HL-60/S4 treated with phorbol 12-myristate 13-acetate at 8.2 ng/mL for 4 days and 3 days (cell line): ENCODE results near the gene AKT2.

Source experiments
- in situ Hi-C: fragments of 300-500 bp; cut with MboI; formaldehyde crosslinking; loops from 2 replicates; pipeline ENCODE4 v1.15.0; 2022; ENCODE audit warnings: low sequenced_read_pairs

AKT2 gene

DNA sequence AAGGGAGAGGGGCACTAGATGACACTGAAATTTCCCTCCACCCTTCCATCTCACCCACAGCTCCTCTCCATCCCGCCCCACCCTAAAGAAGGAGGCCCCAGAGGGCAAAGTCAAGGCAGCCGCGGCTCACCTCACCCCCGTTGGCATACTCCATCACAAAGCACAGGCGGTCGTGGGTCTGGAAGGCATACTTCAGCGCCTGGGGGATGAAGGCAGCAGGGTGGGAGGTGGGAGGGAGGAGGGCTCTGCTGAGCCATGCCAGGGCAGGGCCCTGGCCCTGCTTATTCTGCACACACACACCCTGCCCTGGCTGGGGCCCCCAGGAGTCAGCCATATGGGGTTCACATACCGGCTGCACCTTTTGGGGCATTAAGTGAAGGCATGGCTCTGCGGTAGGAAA lies 46.4 kb downstream of the AKT2 start:
- in situ Hi-C loops: no loop called here

DNA sequence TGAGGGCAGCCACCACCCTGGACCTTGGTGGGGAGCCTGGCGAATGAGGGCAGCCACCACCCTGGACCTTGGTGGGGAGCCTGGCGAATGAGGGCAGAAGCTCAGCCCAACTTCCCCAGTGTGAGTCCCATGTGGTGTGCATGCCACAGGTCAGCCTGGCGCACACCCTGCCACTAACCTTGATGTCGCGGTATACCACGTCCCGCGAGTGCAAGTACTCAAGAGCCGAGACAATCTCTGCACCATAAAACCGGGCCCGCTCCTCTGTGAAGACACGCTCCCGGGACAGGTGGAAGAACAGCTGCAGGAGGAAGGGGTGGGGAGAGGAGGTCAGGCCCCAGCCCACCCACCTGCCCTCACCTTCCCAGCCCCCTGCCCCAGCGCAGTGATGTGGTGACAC lies 47.4 kb downstream of the AKT2 start:
- in situ Hi-C loops: no loop called here

DNA sequence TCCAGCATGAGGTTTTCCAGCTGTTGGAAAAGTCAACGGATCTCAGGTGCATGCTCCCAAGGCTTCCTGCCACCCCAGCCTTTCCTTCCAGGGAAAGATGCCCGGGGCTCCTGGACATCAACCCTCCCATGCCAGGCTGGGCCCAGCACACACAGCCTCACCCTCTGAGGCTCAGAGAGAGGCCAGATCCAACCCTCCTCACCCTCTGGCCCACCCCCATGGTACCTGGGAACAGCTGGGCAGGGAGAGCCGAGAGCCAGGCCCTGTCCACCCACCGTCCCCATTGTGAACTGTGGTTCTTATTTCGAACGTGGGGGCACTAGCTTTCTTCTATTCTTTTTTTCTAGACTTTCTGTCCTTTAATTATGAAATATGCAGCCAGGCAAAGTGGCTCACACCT lies 48.8 kb downstream of the AKT2 start:
- in situ Hi-C loops: no loop called here

DNA sequence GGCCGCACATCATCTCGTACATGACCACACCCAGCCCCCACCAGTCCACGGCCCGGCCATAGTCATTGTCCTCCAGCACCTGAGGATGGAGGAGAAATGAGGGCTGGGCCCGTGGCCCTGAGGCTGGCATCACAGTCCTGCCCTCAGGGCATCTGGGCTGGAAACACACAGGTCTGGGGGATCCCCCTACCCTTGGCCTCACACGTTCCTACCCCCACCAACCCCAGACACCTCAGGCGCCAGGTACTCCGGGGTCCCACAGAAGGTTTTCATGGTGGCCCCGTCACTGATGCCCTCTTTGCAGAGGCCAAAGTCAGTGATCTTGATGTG lies 49.2 kb downstream of the AKT2 start:
- in situ Hi-C loops: no loop called here

DNA sequence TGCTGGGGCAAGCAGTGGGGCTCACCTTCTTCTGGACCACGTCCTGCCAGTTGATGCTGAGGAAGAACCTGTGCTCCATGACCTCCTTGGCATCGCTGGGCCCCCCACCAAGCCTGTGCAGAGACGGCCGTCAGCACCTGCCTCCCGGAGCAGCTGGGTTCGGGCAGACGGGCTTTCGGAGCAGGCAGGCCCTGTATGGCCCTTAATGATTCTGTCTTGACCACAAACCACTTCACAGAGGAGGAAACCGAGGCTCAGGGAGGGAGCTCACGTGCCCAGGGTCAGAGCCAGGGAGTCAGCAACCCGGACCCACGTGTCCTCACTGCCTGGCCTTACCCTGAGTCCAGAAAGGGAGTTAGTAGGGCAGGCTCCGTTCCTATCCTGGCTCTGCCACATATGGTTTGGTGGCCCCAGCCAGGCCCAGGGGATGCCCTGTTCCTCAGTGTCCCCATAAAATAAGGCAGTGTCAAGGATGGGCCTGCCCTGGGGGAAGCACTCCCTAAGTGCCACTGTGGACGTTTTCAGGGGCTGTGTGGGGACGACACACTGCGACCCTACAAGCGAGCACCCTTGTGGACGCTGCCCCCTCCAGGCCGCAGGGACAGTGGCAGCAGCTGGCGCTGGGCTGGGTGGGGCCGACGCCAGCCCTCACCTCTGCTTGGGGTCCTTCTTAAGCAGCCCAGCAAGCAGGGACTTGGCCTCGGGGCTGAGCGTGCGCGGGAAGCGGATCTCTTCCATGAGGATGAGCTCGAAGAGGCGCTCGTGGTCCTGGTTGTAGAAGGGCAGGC lies 49.7 kb downstream of the AKT2 start:
- in situ Hi-C loops: no loop called here

DNA sequence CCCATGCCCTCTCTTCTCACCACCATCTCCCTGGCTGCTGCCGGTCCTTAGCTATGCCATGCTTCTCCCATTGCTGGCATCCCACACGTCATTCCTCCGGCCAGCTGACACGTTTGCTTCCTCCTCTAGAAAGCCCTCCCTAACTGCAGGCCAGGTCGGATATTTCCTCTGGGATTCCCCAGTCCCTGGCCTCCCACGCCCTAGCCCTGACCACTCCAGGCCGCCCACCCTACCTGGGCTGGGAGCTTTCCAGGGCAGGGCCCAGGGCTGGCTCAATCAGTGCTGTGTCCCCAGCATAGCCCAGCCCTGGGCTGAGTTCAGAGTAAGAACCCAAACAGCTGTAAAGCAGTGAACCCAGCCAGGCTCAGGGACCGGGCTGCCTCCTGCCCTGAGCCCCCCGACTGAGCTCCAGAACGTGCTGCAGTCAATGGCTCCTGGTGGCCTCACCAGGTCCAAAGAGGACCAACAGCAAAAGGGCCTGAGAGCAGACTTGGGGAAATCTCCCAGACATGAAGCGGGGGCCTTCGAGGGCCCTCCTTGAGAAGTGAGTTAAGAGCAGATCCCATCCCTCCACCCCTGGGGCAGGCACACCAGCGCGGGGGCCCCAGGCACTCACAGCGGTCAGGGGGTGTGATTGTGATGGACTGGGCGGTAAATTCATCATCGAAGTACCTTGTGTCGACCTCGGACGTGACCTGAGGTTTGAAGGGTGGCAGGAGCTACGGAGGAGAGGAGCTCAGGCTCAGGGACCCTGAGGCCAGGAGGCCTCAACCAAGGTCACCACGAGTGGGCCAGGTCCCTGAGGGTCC lies 50.5 kb downstream of the AKT2 start:
- in situ Hi-C loops: no loop called here

DNA sequence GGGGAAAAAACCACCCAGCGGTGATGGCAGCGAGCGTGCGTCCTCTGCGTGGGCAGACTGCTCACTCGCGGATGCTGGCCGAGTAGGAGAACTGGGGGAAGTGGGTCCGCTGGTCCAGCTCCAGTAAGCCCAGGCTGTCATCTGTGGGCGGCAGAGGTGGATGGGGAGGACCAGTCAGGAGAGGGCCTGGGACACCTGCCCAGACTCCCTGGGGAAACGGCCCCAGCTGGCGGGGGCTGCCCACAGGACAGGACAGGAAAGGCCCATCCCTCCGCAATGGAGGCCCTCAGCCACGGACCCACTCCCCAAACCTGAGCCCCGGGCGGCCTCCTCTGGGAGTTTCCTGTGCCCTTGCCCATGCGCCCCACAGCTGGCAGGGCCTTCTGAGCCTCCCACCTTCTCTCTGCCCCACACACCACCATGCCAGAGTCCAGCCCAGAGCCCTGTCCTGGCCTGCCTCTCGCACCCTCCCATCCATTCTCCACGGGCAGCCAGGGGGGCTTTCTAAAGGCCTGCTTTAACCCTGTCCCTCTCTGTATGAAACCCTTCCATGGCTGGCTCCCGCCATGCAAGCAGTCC lies 51.2 kb downstream of the AKT2 start:
- in situ Hi-C loops: no loop called here

DNA sequence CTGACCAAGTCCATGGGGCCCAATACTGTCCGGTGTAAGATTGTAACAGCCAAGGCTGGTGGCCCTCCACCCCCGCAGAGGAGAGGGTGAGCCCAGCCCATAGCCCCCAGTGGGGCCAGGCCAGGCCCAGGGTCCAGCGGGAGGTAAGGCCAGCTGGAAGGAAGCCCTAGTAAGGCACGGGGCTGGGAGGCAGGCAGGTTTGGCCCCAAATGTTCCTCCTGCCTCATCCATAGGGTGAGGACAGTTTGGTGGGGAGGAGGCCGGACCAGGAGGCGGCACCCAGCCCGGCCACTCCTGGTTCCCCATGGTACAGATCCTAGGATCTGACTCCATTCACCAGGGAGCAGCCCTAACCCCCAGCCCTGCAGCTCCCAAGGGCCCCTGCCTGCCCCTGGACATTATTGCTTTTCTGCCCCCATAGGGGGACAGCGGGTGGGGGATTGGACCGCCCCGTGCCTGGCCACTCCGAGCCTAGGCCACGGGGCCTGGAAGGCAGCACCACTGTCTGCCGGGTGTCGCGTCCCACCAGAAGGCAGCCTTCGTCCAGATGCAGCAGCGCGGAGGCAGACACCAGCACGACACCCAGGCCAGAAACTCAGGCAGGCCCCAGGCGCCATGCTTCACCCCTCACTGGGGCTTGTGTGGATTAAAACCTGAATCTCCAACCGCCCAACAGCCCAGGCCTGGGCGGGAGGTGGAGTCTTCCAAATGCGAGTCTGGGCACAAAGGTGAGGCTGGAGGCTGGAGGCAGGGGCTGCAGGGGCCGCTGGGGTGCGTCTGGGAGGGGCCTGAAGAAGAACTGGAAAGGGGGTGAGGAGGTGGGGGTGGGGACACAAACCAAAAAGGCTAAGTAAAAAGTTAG lies 52.0 kb downstream of the AKT2 start:
- in situ Hi-C loops: no loop called here

DNA sequence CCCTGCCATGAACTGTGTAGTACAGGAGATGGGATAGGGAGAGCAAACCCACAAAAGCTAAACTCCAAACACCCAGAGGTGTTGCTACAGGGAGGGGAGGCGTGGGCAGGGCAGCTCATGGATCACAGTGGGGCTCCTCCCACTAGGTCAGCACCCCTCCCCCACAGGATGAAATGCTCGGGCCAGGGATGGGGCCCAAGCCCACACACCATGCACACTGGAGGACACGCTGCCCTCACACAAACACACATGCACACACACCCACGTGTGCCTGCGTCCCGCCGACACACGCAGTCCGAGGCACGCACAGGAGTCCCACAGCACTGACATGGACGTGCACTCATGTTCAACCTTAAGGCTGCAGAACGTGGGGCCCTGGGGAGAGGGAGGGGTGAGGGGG lies 52.7 kb downstream of the AKT2 start:
- in situ Hi-C loops: no loop called here

DNA sequence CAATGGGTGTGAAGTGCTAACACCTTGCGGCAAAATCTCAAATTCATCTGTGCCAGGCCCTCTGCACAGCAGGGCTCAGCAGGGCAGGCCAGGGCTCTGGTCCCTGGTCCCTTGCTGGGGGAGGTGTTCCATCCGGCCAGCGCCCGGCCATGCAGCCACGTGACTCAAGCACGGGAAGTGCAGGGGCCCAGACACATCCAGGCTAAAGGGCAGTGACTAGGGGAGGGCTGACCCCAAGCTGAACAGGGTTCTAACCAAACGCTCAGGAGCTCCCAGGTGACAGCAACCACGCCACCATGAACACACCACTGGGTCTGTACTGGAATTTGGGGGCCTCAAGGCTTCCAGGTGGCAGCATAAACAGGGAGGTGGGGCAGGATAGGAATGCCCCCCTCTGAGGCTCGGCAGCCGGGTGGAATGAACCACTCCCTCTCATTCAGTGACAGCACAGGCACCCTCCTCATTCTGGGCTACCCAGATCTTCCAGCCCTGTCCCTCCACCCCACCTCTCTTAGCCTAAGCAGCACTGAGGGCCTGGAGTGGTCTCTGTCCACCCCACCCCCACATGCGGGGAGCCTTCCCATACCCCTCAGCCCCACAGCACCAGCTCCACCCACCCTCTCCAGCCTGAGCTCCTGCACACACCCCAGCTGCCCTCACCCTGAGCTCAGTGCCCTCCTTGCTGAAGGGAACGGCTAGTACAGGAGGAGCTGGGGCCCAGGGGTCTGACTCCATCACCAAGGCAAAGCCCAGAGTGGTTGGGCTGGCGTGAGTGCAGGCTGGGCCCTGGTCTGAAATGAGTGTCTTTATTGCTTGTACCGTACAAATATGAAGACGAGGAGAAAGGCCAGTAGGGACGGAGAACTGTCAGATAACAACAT lies 53.4 kb downstream of the AKT2 start:
- in situ Hi-C loops: no loop called here

DNA sequence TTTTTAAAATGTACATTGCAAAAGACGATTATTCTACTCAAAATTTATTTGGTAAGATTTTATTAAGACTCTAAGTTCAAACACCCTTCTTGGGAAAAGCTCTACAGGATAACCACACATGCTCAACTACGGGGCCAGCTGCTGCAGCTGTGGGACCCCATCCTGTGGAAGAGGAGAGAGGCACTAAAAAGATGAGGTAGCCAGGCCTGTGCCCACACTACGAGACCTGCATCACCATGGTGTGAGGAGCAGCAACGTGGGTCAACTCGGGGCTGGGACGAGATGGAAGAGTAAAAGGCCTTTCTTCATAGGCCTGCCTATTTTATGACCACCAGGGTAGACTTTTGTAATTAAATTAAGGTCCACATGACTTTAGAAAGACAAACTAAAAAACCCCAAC lies 54.1 kb downstream of the AKT2 start:
- in situ Hi-C loops: no loop called here

DNA sequence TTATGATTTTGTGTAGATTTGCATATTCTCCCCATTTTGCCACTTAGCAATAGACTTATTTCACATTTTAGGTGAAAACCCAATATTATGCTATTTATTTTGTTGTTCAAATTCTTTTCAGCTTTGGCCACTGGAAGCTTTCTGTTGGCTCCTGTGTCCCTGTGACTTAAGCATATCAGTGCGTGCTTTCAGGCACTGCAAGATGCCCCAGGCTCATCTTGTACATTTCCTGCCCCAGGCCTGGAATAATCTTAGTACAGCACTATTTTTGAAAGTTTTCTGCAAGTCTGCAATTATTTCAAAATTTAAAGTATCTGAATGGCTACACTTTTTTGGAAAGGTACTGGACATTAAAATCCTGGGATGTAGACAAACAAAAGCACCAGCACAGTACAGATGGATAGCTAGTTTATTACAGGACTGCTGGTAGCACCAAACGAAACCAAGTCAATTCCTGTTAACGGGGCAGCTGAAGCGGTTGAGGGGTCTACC lies 55.2 kb downstream of the AKT2 start:
- in situ Hi-C loops: loop anchor here (10.0 kb wide), 1 partner anchor 85 kb away; no protein-coding TSS in a partner anchor

DNA sequence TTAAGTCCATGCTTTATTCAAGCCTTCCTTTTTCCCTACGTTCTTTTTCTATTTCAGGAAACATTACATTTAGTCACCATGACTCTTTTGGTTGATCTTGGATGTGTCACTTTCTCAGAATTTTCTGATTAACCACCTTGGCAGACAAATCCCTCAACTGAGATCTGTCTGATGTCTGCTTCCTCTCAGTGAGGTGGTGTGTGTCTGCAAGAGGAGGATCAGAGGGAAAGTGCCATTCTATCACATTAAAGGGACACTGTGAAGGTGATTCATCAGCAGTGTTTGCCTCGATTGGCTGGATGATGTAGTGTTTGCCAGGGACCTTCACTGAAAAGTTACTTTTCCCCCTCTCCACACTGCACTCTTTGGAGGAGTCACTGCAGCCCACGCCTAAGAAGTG lies 55.7 kb downstream of the AKT2 start:
- in situ Hi-C loops: loop anchor here (10.0 kb wide), 1 partner anchor 85 kb away; no protein-coding TSS in a partner anchor

DNA sequence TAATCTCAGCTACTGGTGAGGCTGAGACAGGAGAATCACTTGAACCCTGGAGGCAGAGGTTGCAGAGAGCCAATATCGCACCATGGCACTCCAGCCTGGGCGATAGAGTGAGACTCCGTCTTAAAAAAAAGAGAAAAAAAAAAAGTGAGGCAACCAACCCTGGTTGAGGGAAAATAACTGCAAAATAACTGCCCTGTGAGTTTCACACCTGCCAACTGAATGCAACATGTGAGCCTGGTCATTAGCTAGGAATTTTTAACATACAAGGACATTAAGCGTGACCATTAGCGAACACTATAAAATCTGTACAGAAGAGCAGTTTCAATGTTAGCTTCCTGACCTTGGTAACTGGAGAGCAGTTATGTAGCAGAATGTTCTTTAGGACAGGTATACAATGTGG lies 56.3 kb downstream of the AKT2 start:
- in situ Hi-C loops: loop anchor here (10.0 kb wide), 1 partner anchor 84 kb away; no protein-coding TSS in a partner anchor

DNA sequence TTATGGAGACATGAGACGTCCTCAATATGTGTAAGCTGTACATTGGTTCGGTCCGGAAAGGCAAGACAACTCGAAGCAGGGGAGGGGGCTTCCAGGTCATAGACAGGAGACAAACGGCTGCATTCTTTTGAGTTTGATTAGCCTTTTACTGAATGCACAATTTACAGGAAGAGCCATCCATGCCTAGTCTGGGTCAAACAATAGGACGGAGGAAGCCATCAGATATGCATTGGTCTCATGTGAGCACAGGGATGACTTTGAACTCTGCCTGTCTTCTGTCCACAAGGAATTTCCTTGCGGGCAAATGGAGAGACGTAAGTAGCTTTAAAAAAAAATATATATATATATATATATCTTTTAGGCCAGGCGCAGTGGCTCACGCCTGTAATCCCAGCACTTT lies 56.8 kb downstream of the AKT2 start:
- in situ Hi-C loops: loop anchor here (10.0 kb wide), 1 partner anchor 84 kb away; no protein-coding TSS in a partner anchor

DNA sequence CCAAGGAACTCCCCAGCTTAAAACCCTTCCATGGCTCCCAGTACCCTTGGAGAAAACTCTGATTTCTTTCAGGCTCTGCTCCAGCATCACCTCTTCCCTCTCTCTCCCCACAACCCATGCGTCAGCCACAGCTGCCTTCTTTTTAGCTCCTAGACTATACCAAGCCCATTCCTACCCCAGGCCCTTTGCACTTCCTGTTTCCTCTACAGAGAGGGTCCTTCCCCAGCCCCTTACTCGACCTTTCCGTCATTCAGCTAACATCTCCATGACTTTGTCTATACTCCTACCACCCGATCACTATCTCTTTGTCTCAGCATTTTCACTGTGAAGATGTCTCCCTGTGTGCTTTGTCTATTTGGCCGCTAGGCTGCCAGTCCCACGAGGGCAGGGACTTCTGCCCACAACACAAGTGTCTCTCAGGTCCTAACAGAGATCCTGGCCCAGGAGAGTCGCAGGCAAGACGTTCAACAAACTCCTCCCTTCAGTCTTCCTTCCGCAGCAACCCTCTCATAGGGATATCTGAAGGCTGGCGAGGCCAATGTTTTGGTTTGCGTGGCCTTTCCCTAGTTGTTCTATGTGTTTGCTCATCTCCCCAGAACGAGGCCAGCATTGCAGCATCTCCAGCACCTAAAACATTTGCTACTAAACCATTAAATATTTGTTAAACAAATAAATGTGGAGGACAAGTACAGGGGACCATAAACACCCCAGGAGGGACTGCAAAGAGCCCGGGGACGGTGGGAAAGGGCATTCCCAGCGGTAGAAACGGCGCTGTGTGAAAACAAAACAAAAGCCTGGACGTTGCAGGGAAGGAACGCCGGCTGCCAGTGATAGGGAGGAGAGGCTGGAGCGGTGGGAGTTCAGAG lies 59.5 kb downstream of the AKT2 start:
- in situ Hi-C loops: loop anchor here (10.0 kb wide), 1 partner anchor 81 kb away; no protein-coding TSS in a partner anchor

DNA sequence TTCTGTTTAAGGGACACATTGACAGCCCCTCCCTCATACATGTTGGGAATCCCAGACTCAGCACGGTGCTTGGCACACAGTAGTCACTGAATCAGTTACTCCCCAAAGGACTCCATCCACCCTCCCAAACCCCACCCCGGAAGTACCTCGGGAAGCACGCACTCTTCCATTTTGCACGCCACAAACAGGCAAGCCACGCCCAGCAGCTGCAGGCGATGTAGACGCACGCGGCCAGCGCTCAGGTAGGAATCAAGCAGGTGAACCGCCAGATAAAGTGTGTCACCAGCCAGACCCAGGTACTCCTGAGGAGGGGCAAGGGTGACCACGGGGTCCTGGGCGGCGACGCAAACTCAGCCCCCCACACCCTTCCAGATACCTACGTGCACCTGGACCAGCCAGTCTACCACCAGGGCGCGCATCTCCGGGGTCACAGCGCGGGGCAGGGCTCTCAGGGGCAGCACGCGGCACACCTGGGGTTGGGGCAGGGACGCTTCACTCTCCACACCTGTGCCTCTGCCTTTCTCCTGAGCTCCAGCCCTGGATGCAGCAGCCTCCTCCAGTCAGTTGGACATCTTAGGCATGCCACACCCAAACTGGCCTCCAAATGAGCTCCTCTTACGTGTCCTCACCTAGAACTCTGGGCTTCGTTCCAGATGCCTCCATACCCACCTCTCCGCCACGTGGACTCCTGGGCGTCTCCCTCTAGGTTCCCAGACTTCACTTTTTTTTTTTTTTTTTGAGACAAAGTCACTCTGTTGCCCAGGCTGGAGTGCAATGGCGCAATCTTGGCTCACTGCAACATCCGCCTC lies 60.6 kb downstream of the AKT2 start:
- in situ Hi-C loops: loop anchor here (10.0 kb wide), 1 partner anchor 80 kb away; no protein-coding TSS in a partner anchor
